Thymus (tissue), 11 donors: ENCODE results near the gene FGR. TPM values are rescaled to one million over a fixed set of nuclear protein-coding genes. Genes with fewer than 3 reads are reported as not detected.
"Not testable (repeated sequence)": the region's sequence is repeated elsewhere in the genome, so short reads cannot be mapped to it uniquely, and the experiment has no call there.

Experiments
- DNase-seq, 9 donors: peaks; one replicate each; pipeline ENCODE4 v3.0.0-alpha.2; 2013; ENCODE audit warnings: low spot score in 9 of 9, low read depth in 6 of 9, missing footprints in 1 of 9
- H3K27ac ChIP-seq, 2 donors: one replicate each; pipeline ENCODE4 v1.5.1; 2013; ENCODE audit warnings: control low read depth in 1 of 2, low read depth in 1 of 2, low read length in 1 of 2, mild to moderate bottlenecking in 1 of 2, moderate library complexity in 1 of 2
- H3K27me3 ChIP-seq, 2 donors: one replicate each; pipeline ENCODE4 v1.5.1; 2013; ENCODE audit warnings: low read length in 1 of 2; ENCODE audit not compliant: control insufficient read depth in 2 of 2, insufficient read depth in 1 of 2
- H3K36me3 ChIP-seq, 2 donors: one replicate each; pipeline ENCODE4 v1.5.1; 2013; ENCODE audit warnings: low read length in 1 of 2, mild to moderate bottlenecking in 1 of 2, moderate library complexity in 1 of 2; ENCODE audit not compliant: control insufficient read depth in 2 of 2, insufficient read depth in 2 of 2
- H3K4me1 ChIP-seq, 2 donors: one replicate each; pipeline ENCODE4 v1.5.1; 2013; ENCODE audit warnings: low read length in 2 of 2; ENCODE audit not compliant: control insufficient read depth in 2 of 2, insufficient read depth in 2 of 2
- H3K4me3 ChIP-seq, 2 donors: one replicate each; pipeline ENCODE4 v1.5.1; 2013; ENCODE audit warnings: low read length in 2 of 2, control low read depth in 1 of 2, mild to moderate bottlenecking in 1 of 2
- H3K9me3 ChIP-seq, 2 donors: one replicate each; pipeline ENCODE4 v1.5.1; 2013; ENCODE audit warnings: low read length in 1 of 2, mild to moderate bottlenecking in 1 of 2; ENCODE audit not compliant: control insufficient read depth in 2 of 2, insufficient read depth in 1 of 2
- WGBS: extraction: QIAGEN DNeasy Blood & Tissue Kit; methylation state at CpG from one replicate; pipeline ENCODE4 v1.1.7; 2013; 5-methylcytosine and 5-hydroxymethylcytosine counted together
- polyA plus RNA-seq: library from polyadenylated mRNA; stranded (reverse); fragments of 200-250 nt; gene quantifications from one replicate; pipeline ENCODE4 v1.2.3, GENCODE V29; 2013
- total RNA-seq: library from RNA; stranded (reverse); fragments of 120-200 nt; gene quantifications from one replicate; pipeline ENCODE4 v1.2.4, GENCODE V29; 2013
- donor health status: healthy.

Gene FGR
- total and polyA plus RNA-seq, 2 donors: 8.4 to 38.7 TPM

- peak in 1 of 9 donors; percentile 53 for DNase-seq
- H3K27ac ChIP-seq: peak overlapping the region; percentile 89 to 93
- no peaks in the 10 kb centered on the region for H3K36me3 ChIP-seq
- H3K4me3 ChIP-seq: peak overlapping the region; percentile 41 to 60
- no peaks in the 10 kb centered on the region for H3K9me3 ChIP-seq
- peaks cover 0 to 23% of the 10 kb centered on the region in 2 donors for H3K27me3 ChIP-seq
- 21% methylated on average over 17 of the region's 17 CpGs for WGBS
- peaks cover 54 to 78% of the 10 kb centered on the region in 2 donors for H3K4me1 ChIP-seq
These were observed 1.3 kb downstream of the FGR start for GRCh38 chr1:27633640-27634176.

GRCh38 chr1:27633298-27633610, 1.7 kb downstream of the FGR start:
- Histone ChIP-seq H3K4me1 (peaks cover 58 to 83% of the 10 kb centered on the region in 2 donors), H3K9me3 (no peaks in the 10 kb centered on the region), H3K27ac (peak overlapping the region; percentile 89 to 93), H3K36me3 (no peaks in the 10 kb centered on the region), H3K4me3 (peak overlapping the region; percentile 41 to 60), H3K27me3 (peaks cover 0 to 23% of the 10 kb centered on the region in 2 donors)
- WGBS: 69% methylated on average over 5 of the region's 5 CpGs
- DNase-seq: no peak

GRCh38 chr1:27632387-27633297, 2.3 kb downstream of the FGR start:
- WGBS: 9% methylated on average over 14 of the region's 14 CpGs
- Histone ChIP-seq H3K27me3 (peaks cover 0 to 23% of the 10 kb centered on the region in 2 donors), H3K36me3 (no peaks in the 10 kb centered on the region), H3K4me1 (peaks cover 58 to 89% of the 10 kb centered on the region in 2 donors), H3K27ac (peak overlapping the region; percentile 89 to 93), H3K9me3 (no peaks in the 10 kb centered on the region), H3K4me3 (peak overlapping the region; percentile 41 to 60)
- peak in 3 of 9 donors; percentile 56 to 82 (median 60) for DNase-seq

DNA sequence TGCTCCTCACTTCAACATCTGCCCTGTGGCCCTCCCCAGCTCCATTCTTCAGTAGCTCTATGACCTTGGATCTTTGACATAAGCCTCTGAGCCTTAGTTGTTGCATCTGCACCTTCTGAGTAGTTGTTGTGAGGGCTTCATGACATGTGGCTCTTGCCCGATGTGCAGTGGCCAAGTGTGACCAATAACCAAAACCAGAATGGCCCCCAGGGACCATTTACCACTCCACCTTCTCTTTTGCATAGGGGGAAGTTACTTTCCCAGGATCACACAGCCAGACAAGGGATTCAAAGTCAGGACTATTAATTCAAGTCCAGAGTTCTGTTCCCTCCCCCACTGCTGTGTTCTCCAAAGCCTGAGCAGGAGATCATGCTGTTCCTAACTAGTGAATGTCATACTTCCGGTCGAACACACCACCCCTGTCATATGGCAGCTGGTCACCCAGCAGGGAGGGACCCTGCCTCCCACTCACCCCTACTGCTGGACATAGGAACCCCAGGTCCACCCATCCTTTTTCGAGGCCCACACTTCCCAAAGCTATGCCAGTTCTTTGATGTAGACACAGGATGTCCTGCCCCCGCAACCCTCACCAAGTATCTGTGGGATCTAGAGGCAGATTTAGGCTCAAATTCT, 4.0 kb downstream of the FGR start:
- Histone ChIP-seq H3K4me1 (peaks cover 71 to 98% of the 10 kb centered on the region in 2 donors), H3K9me3 (no peaks in the 10 kb centered on the region), H3K4me3 (no peak overlapping the region), H3K27me3 (peaks cover 0 to 23% of the 10 kb centered on the region in 2 donors), H3K27ac (peak overlapping the region; percentile 80 to 93), H3K36me3 (no peaks in the 10 kb centered on the region)
- no peak for DNase-seq
- 46% methylated on average over 5 of the region's 5 CpGs for WGBS

- no peaks in the 10 kb centered on the region for H3K36me3 ChIP-seq
- peak overlapping the region; percentile 44 to 75 for H3K27ac ChIP-seq
- peaks cover 0 to 5% of the 10 kb centered on the region in 2 donors for H3K9me3 ChIP-seq
- DNase-seq: no peak
- peaks cover 0 to 5% of the 10 kb centered on the region in 2 donors for H3K27me3 ChIP-seq
- H3K4me3 ChIP-seq: no peak overlapping the region
- peaks cover 84 to 99% of the 10 kb centered on the region in 2 donors for H3K4me1 ChIP-seq
- WGBS: 75% methylated on average over 3 of the region's 3 CpGs
These were observed 6.3 kb downstream of the FGR start for GRCh38 chr1:27628712-27629111.

- not testable (repeated sequence) for H3K27me3 ChIP-seq, H3K9me3 ChIP-seq, DNase-seq, H3K36me3 ChIP-seq, H3K27ac ChIP-seq, H3K4me3 ChIP-seq
- peaks cover 86 to 99% of the 10 kb centered on the region in 2 donors for H3K4me1 ChIP-seq
- WGBS: 98% methylated on average over 4 of the region's 4 CpGs
These were observed 7.3 kb downstream of the FGR start for GRCh38 chr1:27627733-27628132.

DNA sequence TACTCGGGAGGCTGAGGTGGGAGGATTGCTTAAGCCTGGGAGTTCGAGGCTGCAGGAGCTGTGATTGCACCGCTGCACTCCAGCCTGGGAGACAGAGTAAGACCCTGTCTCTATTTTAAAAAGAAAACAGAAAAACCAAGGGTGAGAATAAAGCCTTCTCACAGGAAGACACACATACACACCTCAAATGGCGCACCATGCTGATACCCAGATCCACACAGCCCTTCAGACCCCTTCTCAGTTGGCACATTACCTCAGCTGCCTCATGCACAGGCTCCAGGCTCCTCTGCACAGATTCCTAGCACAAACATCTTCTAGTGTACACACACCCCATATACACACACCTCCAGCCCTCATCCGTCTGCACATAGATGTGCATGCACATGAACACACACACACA, 7.9 kb downstream of the FGR start:
- peaks cover 0 to 5% of the 10 kb centered on the region in 2 donors for H3K9me3 ChIP-seq
- H3K27ac ChIP-seq: peak overlapping the region in 1 of 2 donors; percentile 8
- no peak for DNase-seq
- no peaks in the 10 kb centered on the region for H3K27me3 ChIP-seq
- H3K4me1 ChIP-seq: peaks cover 81 to 94% of the 10 kb centered on the region in 2 donors
- no peak overlapping the region for H3K4me3 ChIP-seq
- no peaks in the 10 kb centered on the region for H3K36me3 ChIP-seq
- WGBS: 96% methylated on average over 5 of the region's 5 CpGs

DNA sequence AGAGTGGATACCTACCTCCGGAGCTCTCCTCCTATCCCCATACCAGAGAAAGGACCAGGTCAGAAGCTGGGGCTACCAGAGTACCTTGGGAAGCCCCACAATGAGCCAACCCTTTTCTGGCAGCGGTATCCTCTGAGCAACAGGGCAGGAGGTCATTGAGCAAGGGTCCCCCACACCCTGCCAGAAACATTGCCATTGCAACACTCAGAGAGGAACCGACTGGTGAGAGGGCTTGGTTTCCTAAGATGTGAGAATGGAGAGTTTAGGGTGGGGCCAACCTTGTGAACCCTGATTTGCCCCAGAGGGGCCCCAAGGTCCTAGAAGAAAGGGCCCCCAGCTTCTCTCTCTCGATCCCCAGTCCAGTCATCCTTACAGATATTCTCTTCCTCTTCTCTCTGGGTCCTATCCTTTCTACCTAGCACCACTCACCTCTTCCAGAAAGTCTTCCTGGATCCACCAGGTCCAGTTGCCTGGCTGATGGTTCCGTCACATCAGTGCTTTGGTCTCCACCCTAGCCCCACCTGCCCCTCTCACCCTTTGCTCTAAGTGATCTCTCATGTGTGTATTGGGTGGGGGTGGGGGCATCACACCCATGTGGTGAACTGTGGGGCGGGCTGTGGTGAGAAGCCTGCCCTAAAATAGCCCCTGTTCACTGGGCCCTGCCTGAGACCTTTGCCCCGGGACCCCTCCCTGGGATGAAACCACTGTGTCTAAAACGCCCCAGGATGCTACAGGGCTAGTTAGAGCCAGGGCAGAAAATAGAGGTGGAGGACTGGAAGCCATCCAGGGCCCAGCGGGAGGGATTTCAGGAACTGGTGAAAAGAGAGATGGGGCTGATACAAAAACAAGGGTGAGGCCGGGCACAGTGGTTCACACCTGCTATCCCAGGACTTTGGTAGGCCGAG, 8.7 kb downstream of the FGR start:
- no peak overlapping the region for H3K4me3 ChIP-seq
- no peak for DNase-seq
- no peaks in the 10 kb centered on the region for H3K36me3 ChIP-seq
- WGBS: 82% methylated on average over 11 of the region's 11 CpGs
- peaks cover 0 to 5% of the 10 kb centered on the region in 2 donors for H3K9me3 ChIP-seq
- H3K4me1 ChIP-seq: peaks cover 76 to 94% of the 10 kb centered on the region in 2 donors
- no peaks in the 10 kb centered on the region for H3K27me3 ChIP-seq
- peak overlapping the region in 1 of 2 donors; percentile 14 for H3K27ac ChIP-seq
